Measurements from ENCODE around the gene ZDHHC9. TPM values are rescaled to one million over a fixed set of nuclear protein-coding genes. Genes with fewer than 3 reads are reported as not detected.

Gene ZDHHC9
- total and polyA plus RNA-seq, 12 donors = 4.3 to 75.7 (median 24.6) TPM

GRCh38 chrX:129798888-129799287 lies 44.8 kb downstream of the ZDHHC9 start:
- Histone ChIP-seq H3K36me3 (replicated peaks in 1 of 2) (no peaks in the 10 kb centered on the region), H3K9me3 (replicated peaks in 1 of 3) (no peaks in the 10 kb centered on the region), H3K4me3 (no peak overlapping the region), H3K4me1 (replicated peaks in 1 of 2) (no peaks in the 10 kb centered on the region), H3K27me3 (no peaks in the 10 kb centered on the region), H3K27ac (no peak overlapping the region)
- TF ChIP-seq CTCF (IDR thresholded peaks at IDR 0.05) (no peak), POLR2A (IDR thresholded peaks at IDR 0.05) (no peak)
- intact Hi-C loops (cut with DNase I) = no loop called here
- WGBS, 4 donors = 68 to 82% (median 78%) methylated on average over 5 of the region's 5 CpGs
- DNase-seq = no peak

- Histone ChIP-seq H3K27ac (no peak overlapping the region), H3K4me3 (no peak overlapping the region), H3K36me3 (replicated peaks in 1 of 2) (no peaks in the 10 kb centered on the region), H3K27me3 (no peaks in the 10 kb centered on the region), H3K9me3 (replicated peaks in 1 of 3) (no peaks in the 10 kb centered on the region), H3K4me1 (replicated peaks in 1 of 2) (no peaks in the 10 kb centered on the region)
- TF ChIP-seq POLR2A (IDR thresholded peaks at IDR 0.05) (no peak), CTCF (IDR thresholded peaks at IDR 0.05) (no peak)
- WGBS, 4 donors = 85 to 98% (median 90%) methylated on average over 2 to 3 of the region's 3 CpGs
- intact Hi-C loops (cut with DNase I) = no loop called here
- no peak for DNase-seq
Observed at GRCh38 chrX:129798456-129798855, 45.2 kb downstream of the ZDHHC9 start.

GRCh38 chrX:129797251-129797906 lies 46.3 kb downstream of the ZDHHC9 start:
- Histone ChIP-seq H3K27me3 (no peaks in the 10 kb centered on the region), H3K27ac (no peak overlapping the region), H3K36me3 (replicated peaks in 1 of 2) (no peaks in the 10 kb centered on the region), H3K4me3 (no peak overlapping the region), H3K9me3 (replicated peaks in 1 of 3) (no peaks in the 10 kb centered on the region), H3K4me1 (replicated peaks in 1 of 2) (no peaks in the 10 kb centered on the region)
- intact Hi-C loops (cut with DNase I) = no loop called here
- no peak for DNase-seq
- TF ChIP-seq CTCF (IDR thresholded peaks at IDR 0.05) (no peak), POLR2A (IDR thresholded peaks at IDR 0.05) (no peak)
- WGBS, 4 donors = 64 to 87% (median 75%) methylated on average over 3 to 4 of the region's 4 CpGs; no CpG with 5 or more reads in 1 of the 4 donors

GRCh38 chrX:129795584-129795983 lies 48.1 kb downstream of the ZDHHC9 start:
- Histone ChIP-seq H3K4me3 (no peak overlapping the region), H3K27me3 (no peaks in the 10 kb centered on the region), H3K4me1 (replicated peaks in 1 of 2) (no peaks in the 10 kb centered on the region), H3K36me3 (replicated peaks in 1 of 2) (no peaks in the 10 kb centered on the region), H3K27ac (no peak overlapping the region), H3K9me3 (replicated peaks in 1 of 3) (no peaks in the 10 kb centered on the region)
- DNase-seq = no peak
- TF ChIP-seq POLR2A (IDR thresholded peaks at IDR 0.05) (no peak), CTCF (IDR thresholded peaks at IDR 0.05) (no peak)
- intact Hi-C loops (cut with DNase I) = no loop called here
- 75 to 100% (median 90%) methylated on average over 1 of the region's 1 CpG for WGBS, 4 donors
